Progenitor cell of endocrine pancreas (in vitro differentiated cells): ENCODE measurements around the gene TMEM163. TPM values are rescaled to one million over a fixed set of nuclear protein-coding genes. Genes with fewer than 3 reads are reported as not detected.

Source experiments
- DNase-seq: peaks from one replicate; pipeline ENCODE4 v3.0.0; 2021; ENCODE audit warnings: low spot score; ENCODE audit not compliant: unreplicated experiment
- H3K27ac Mint-ChIP-seq: 2 replicates; pipeline ENCODE4 v1.8.0; 2021; ENCODE audit warnings: mild to moderate bottlenecking, moderate library complexity, mixed read lengths
- H3K27me3 Mint-ChIP-seq: 2 replicates; pipeline ENCODE4 v1.8.0; 2021; ENCODE audit warnings: mixed read lengths
- H3K36me3 Mint-ChIP-seq: 2 replicates; pipeline ENCODE4 v1.8.0; 2022; ENCODE audit warnings: mixed read lengths; ENCODE audit not compliant: insufficient read depth
- H3K4me1 Mint-ChIP-seq: 2 replicates; pipeline ENCODE4 v1.8.0; 2021; ENCODE audit warnings: low read depth, mixed read lengths
- H3K4me3 Mint-ChIP-seq: 2 replicates; pipeline ENCODE4 v1.8.0; 2021; ENCODE audit warnings: low read depth, mild to moderate bottlenecking, moderate library complexity, mixed read lengths
- H3K9me3 Mint-ChIP-seq: 2 replicates; pipeline ENCODE4 v1.8.0; 2021; ENCODE audit warnings: low read depth, mixed read lengths
- CTCF ChIP-seq: fragments of 200-600 bp; sonication (generic); IDR thresholded peaks from one replicate; pipeline ENCODE4 v1.5.0; 2021; ENCODE audit warnings: antibody characterized with exemption, mild to moderate bottlenecking; ENCODE audit not compliant: unreplicated experiment
- total RNA-seq: library from RNA; stranded (reverse); gene quantifications from 2 replicates; pipeline ENCODE4 v1.2.1, GENCODE V29; 2021

TMEM163 gene
- total RNA-seq, 1 donor from 2014 or later, result 3.8 TPM

GRCh38 chr2:134431838-134432434 lies 286.9 kb downstream of the TMEM163 start:
- no peak for DNase-seq
- H3K4me1 Mint-ChIP-seq, result peaks cover 49% of the 10 kb centered on the region
- H3K9me3 Mint-ChIP-seq, result no peaks in the 10 kb centered on the region
- H3K4me3 Mint-ChIP-seq, result no peak overlapping the region
- no peak for TF ChIP-seq CTCF
- H3K27ac Mint-ChIP-seq, result peak overlapping the region; percentile 97
- peaks cover 35% of the 10 kb centered on the region for H3K36me3 Mint-ChIP-seq
- no peaks in the 10 kb centered on the region for H3K27me3 Mint-ChIP-seq

DNA sequence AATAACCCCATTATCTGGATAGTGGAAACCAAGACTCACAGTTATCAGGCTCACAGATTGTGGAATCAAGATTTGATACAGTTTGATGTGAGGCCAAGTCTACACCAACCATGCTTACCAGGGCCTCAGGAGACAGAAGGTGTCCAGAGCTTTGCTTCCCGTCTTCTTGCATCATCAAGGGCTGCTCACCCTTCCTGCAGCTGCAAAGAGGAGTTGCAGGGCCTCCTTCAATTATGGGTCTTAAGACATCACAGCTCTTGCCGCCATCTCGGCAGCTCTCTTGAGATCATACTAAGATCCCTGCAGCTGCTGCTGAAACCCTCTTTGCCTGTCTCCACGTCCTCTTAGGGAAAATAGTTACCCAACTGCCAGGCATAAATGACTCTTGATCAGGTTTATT lies 288.9 kb downstream of the TMEM163 start:
- no peaks in the 10 kb centered on the region for H3K27me3 Mint-ChIP-seq
- no peak for DNase-seq

GRCh38 chr2:134426721-134427120 lies 292.1 kb downstream of the TMEM163 start:
- TF ChIP-seq CTCF, result no peak
- no peak for DNase-seq
- Mint-ChIP-seq H3K36me3 (peaks cover 37% of the 10 kb centered on the region), H3K27me3 (no peaks in the 10 kb centered on the region), H3K27ac (no peak overlapping the region), H3K4me1 (peaks cover 23% of the 10 kb centered on the region), H3K9me3 (no peaks in the 10 kb centered on the region), H3K4me3 (no peak overlapping the region)

More for the DNA sequence above, 288.9 kb downstream of the TMEM163 start:
- Mint-ChIP-seq H3K27ac (no peak overlapping the region), H3K4me1 (peaks cover 49% of the 10 kb centered on the region), H3K9me3 (no peaks in the 10 kb centered on the region), H3K4me3 (no peak overlapping the region), H3K36me3 (peaks cover 30% of the 10 kb centered on the region)
- TF ChIP-seq CTCF, result no peak

GRCh38 chr2:134425724-134426496 lies 292.9 kb downstream of the TMEM163 start:
- Mint-ChIP-seq H3K9me3 (no peaks in the 10 kb centered on the region), H3K36me3 (peaks cover 34% of the 10 kb centered on the region), H3K4me3 (no peak overlapping the region), H3K4me1 (peaks cover 16% of the 10 kb centered on the region), H3K27ac (peak overlapping the region; percentile 30), H3K27me3 (no peaks in the 10 kb centered on the region)
- DNase-seq, result no peak
- TF ChIP-seq CTCF, result no peak

GRCh38 chr2:134421556-134422328 lies 297.1 kb downstream of the TMEM163 start:
- H3K4me3 Mint-ChIP-seq, result no peak overlapping the region
- H3K27ac Mint-ChIP-seq, result no peak overlapping the region
- H3K9me3 Mint-ChIP-seq, result no peaks in the 10 kb centered on the region
- peaks cover 30% of the 10 kb centered on the region for H3K36me3 Mint-ChIP-seq
- no peak for TF ChIP-seq CTCF
- H3K4me1 Mint-ChIP-seq, result peaks cover 27% of the 10 kb centered on the region
- H3K27me3 Mint-ChIP-seq, result no peaks in the 10 kb centered on the region
- DNase-seq, result no peak
